Transverse colon (tissue), 4 donors: ENCODE results near the gene PTPRG.

ENCODE experiments used
- CTCF ChIP-seq, 5 experiments: fragments of 200-600 bp in 3 of 5; fragments of 450-650 bp in 2 of 5; sonication (generic) in 3 of 5; IDR thresholded peaks; 1 replicate in 2 of 5; 2 replicates in 3 of 5; pipeline ENCODE4 v1.5.1; 2016 to 2017; ENCODE audit warnings: antibody characterized with exemption in 5 of 5, inconsistent platforms in 3 of 5, mild to moderate bottlenecking in 2 of 5, moderate library complexity in 1 of 5
- EP300 ChIP-seq: sonication (generic); formaldehyde crosslinking; IDR thresholded peaks from one replicate; pipeline ENCODE4 v1.6.1; 2017; ENCODE audit warnings: antibody characterized with exemption, low read depth
- POLR2A ChIP-seq: fragments of 450-650 bp; IDR thresholded peaks from one replicate; pipeline ENCODE4 v1.6.1; 2016; ENCODE audit warnings: antibody characterized with exemption, mild to moderate bottlenecking, moderate library complexity
- POLR2AphosphoS5 ChIP-seq, 3 donors: sonication (generic); formaldehyde crosslinking; IDR thresholded peaks; one replicate each; pipeline ENCODE4 v1.6.1; 2016; ENCODE audit warnings: antibody characterized with exemption in 3 of 3

GRCh38 chr3:61559136-61559731 lies 2.1 kb upstream of the PTPRG start:
- TF ChIP-seq POLR2A (no peak), CTCF (IDR thresholded peaks at IDR 0.05) (no peak), POLR2AphosphoS5 (IDR thresholded peaks at IDR 0.05) (no peak), EP300 (no peak)
